ENCODE data around the gene GID8.
A peak's percentile ranks its signal among the peaks of the same experiment; 100 is the strongest.
"Not testable (repeated sequence)": the region's sequence is repeated elsewhere in the genome, so short reads cannot be mapped to it uniquely, and the experiment has no call there.

Gene GID8

GRCh38 chr20:62958388-62959100 is 20.6 kb downstream of the GID8 start:
- DNase-seq (ENCODE audit: low spot score): no peak

GRCh38 chr20:62959101-62959971 is 21.4 kb downstream of the GID8 start:
- no peak for DNase-seq (ENCODE audit: low spot score)

GRCh38 chr20:62959998-62960436 is 22.1 kb downstream of the GID8 start:
- no peak for DNase-seq (ENCODE audit: low spot score)

GRCh38 chr20:62960446-62961309 is 22.7 kb downstream of the GID8 start:
- not testable (repeated sequence) for DNase-seq (ENCODE audit: low spot score)

- peak; percentile 61 for DNase-seq (ENCODE audit: low spot score)
These were observed 23.4 kb downstream of the GID8 start for GRCh38 chr20:62961310-62961783.

- DNase-seq (ENCODE audit: low spot score): no peak
These were observed 23.9 kb downstream of the GID8 start for GRCh38 chr20:62961799-62962198.

GRCh38 chr20:62962221-62962879 is 24.4 kb downstream of the GID8 start:
- no peak for DNase-seq (ENCODE audit: low spot score)

- no peak for DNase-seq (ENCODE audit: low spot score)
These were observed 25.1 kb downstream of the GID8 start for GRCh38 chr20:62962891-62963613.

GRCh38 chr20:62963614-62964397 is 25.9 kb downstream of the GID8 start:
- no peak for DNase-seq (ENCODE audit: low spot score)

- DNase-seq (ENCODE audit: low spot score): no peak
These were observed 26.8 kb downstream of the GID8 start for GRCh38 chr20:62964700-62965099.

GRCh38 chr20:62965363-62965771 is 27.4 kb downstream of the GID8 start:
- no peak for DNase-seq (ENCODE audit: low spot score)

- no peak for DNase-seq (ENCODE audit: low spot score)
These were observed 28.5 kb downstream of the GID8 start for GRCh38 chr20:62966212-62967148.

GRCh38 chr20:62967149-62967501 is 29.2 kb downstream of the GID8 start:
- DNase-seq (ENCODE audit: low spot score): no peak

GRCh38 chr20:62967628-62968351 is 29.8 kb downstream of the GID8 start:
- no peak for DNase-seq (ENCODE audit: low spot score)

- DNase-seq (ENCODE audit: low spot score): no peak
These were observed 30.6 kb downstream of the GID8 start for GRCh38 chr20:62968378-62969178.

- DNase-seq (ENCODE audit: low spot score): no peak
These were observed 31.3 kb downstream of the GID8 start for GRCh38 chr20:62969179-62969760.

- no peak for DNase-seq (ENCODE audit: low spot score)
These were observed 32.0 kb downstream of the GID8 start for GRCh38 chr20:62969939-62970306.
